Type B pancreatic cell (in vitro differentiated cells): ENCODE results near the gene MYO18B. TPM values are rescaled to one million over a fixed set of nuclear protein-coding genes. Genes with fewer than 3 reads are reported as not detected.

Source experiments
- DNase-seq: peaks from one replicate; pipeline ENCODE4 v3.0.0; 2021; ENCODE audit warnings: mixed read lengths; ENCODE audit not compliant: unreplicated experiment; ENCODE audit errors: extremely low spot score
- H3K27ac Mint-ChIP-seq: 2 replicates; pipeline ENCODE4 v1.8.0; 2021; ENCODE audit warnings: mild to moderate bottlenecking, mixed read lengths
- H3K27me3 Mint-ChIP-seq: 2 replicates; pipeline ENCODE4 v1.8.0; 2021; ENCODE audit warnings: mixed read lengths
- H3K36me3 Mint-ChIP-seq: 2 replicates; pipeline ENCODE4 v1.8.0; 2021; ENCODE audit warnings: mixed read lengths
- H3K4me1 Mint-ChIP-seq: one replicate; pipeline ENCODE4 v1.8.0; 2021; ENCODE audit warnings: mixed read lengths; ENCODE audit not compliant: unreplicated experiment
- H3K4me3 Mint-ChIP-seq: 2 replicates; pipeline ENCODE4 v1.8.0; 2021; ENCODE audit warnings: mild to moderate bottlenecking, mixed read lengths
- H3K9me3 Mint-ChIP-seq: 2 replicates; pipeline ENCODE4 v1.8.0; 2021; ENCODE audit warnings: mixed read lengths
- total RNA-seq: library from RNA; stranded (reverse); gene quantifications from 2 replicates; pipeline ENCODE4 v1.2.1, GENCODE V29; 2021; ENCODE audit warnings: low replicate concordance
- TF ChIP-seq, protein P1 (sequence below): fragments of 200-600 bp; sonication (generic); conservative IDR thresholded peaks from 2 replicates; pipeline ENCODE4 v1.5.0; 2021; ENCODE audit warnings: antibody characterized with exemption, mild to moderate bottlenecking

The MYO18B gene
- total RNA-seq, 1 donor from 2014 or later, result 0.10 TPM

DNA sequence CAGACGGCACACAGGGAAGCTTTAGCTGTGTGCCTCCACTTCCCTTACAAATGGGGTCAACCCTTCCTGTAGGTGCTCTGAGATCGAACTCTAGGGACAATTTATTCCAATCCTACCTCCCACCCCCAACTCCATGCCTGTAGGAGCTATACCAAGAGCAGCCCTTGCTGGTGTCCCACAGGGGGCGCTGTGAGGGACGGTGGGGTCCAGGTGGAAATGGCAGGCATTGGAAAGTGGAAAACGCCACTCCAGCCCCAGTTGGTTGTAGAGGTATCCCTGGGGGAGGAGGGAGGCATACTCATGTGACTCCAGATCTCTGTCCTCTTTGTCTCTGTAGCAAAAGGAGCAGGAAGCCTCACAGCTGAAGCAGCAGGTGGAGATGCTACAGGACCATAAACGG lies 161.3 kb downstream of the MYO18B start:
- no peaks in the 10 kb centered on the region for H3K36me3 Mint-ChIP-seq
- H3K9me3 Mint-ChIP-seq, result peaks cover 6% of the 10 kb centered on the region
- no peak overlapping the region for H3K4me3 Mint-ChIP-seq
- no peaks in the 10 kb centered on the region for H3K4me1 Mint-ChIP-seq
- no peak overlapping the region for H3K27ac Mint-ChIP-seq
- H3K27me3 Mint-ChIP-seq, result peaks cover 17% of the 10 kb centered on the region
- DNase-seq, result no peak
- TF ChIP-seq, protein P1, sequence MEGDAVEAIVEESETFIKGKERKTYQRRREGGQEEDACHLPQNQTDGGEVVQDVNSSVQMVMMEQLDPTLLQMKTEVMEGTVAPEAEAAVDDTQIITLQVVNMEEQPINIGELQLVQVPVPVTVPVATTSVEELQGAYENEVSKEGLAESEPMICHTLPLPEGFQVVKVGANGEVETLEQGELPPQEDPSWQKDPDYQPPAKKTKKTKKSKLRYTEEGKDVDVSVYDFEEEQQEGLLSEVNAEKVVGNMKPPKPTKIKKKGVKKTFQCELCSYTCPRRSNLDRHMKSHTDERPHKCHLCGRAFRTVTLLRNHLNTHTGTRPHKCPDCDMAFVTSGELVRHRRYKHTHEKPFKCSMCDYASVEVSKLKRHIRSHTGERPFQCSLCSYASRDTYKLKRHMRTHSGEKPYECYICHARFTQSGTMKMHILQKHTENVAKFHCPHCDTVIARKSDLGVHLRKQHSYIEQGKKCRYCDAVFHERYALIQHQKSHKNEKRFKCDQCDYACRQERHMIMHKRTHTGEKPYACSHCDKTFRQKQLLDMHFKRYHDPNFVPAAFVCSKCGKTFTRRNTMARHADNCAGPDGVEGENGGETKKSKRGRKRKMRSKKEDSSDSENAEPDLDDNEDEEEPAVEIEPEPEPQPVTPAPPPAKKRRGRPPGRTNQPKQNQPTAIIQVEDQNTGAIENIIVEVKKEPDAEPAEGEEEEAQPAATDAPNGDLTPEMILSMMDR, result peak; percentile 62

DNA sequence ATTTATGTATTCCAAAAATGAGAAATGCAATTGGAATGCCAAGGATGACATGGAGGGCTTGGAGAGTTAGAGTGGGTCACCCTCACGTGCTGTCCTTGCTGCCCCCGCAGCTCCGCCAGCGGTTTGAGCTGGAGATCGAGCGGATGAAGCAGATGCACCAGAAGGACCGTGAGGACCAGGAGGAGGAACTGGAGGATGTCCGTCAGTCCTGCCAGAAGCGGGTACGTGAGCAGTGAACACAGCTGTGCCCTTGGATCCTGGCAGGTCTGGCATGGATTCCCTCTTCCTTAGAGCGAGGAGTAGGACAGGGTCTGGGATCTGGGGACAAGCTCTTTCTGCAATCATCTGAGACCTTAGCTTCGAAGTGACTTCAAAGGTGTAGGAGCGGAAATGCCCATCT lies 166.2 kb downstream of the MYO18B start:
- Mint-ChIP-seq H3K4me3 (no peak overlapping the region), H3K4me1 (no peaks in the 10 kb centered on the region), H3K27ac (no peak overlapping the region), H3K27me3 (peaks cover 47% of the 10 kb centered on the region), H3K9me3 (peaks cover 6% of the 10 kb centered on the region), H3K36me3 (no peaks in the 10 kb centered on the region)
- DNase-seq, result peak; percentile 43
- TF ChIP-seq, protein P1, result no peak

DNA sequence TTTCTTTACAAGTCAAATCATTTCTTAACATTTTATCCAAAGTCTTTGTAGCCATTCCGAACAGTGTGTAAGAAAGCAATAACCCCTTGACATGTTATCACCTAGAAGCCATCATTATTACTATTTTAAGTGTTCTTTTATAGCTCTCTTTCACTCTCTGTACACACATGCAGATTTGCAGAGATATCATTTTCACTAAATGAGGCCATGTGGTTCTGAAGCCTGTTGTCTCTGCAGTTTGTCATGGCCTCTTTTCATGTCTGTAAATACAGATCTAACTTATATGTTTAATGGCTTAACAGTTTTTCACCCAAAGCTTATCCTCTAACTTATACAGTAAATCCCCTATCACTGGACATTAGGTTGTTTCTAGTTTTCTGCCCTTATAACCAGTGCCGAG lies 166.8 kb downstream of the MYO18B start:
- Mint-ChIP-seq H3K27ac (no peak overlapping the region), H3K9me3 (peaks cover 6% of the 10 kb centered on the region), H3K4me3 (no peak overlapping the region), H3K27me3 (peaks cover 51% of the 10 kb centered on the region), H3K36me3 (no peaks in the 10 kb centered on the region), H3K4me1 (no peaks in the 10 kb centered on the region)
- DNase-seq, result no peak
- TF ChIP-seq, protein P1, result no peak

DNA sequence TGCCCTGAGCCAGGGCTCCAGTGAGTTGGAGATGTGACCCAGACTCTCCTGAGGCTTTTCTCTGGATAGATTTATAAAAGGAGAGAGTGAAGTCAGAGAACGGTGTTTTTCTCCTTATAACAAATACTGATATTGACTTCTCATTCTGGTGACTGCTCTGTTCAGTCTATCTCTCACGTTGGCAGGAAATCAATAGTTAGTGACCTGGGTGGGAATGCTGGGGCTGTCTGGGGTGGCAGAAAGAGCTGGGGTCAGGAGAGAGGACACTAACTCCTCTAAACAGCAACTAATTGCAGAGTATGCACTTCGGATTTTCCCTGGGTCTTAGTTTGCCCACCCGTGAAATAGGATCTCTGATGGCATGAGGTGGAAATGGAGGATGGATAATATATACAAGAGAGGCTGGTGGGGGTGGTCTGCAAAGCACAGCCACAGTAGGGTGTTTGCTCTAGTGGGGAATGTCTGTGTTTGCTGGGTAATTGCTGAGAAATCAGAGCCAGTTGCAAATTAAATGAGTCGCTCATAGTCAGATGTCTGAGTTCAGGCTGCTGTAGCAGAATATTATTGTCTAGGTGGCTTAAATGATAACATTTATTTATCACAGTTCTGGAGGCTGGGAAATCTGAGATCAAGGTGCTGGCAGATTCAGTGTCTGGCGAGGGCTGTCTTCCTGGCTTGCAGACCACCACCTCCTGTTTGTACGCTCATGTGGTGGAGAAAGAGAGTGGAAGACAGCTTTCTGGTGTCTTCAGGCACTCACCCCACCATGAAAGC lies 167.8 kb downstream of the MYO18B start:
- Mint-ChIP-seq H3K4me1 (no peaks in the 10 kb centered on the region), H3K9me3 (peaks cover 6% of the 10 kb centered on the region), H3K27me3 (peaks cover 47% of the 10 kb centered on the region), H3K36me3 (no peaks in the 10 kb centered on the region), H3K27ac (no peak overlapping the region), H3K4me3 (no peak overlapping the region)
- TF ChIP-seq, protein P1, result no peak
- peak; percentile 8 for DNase-seq

DNA sequence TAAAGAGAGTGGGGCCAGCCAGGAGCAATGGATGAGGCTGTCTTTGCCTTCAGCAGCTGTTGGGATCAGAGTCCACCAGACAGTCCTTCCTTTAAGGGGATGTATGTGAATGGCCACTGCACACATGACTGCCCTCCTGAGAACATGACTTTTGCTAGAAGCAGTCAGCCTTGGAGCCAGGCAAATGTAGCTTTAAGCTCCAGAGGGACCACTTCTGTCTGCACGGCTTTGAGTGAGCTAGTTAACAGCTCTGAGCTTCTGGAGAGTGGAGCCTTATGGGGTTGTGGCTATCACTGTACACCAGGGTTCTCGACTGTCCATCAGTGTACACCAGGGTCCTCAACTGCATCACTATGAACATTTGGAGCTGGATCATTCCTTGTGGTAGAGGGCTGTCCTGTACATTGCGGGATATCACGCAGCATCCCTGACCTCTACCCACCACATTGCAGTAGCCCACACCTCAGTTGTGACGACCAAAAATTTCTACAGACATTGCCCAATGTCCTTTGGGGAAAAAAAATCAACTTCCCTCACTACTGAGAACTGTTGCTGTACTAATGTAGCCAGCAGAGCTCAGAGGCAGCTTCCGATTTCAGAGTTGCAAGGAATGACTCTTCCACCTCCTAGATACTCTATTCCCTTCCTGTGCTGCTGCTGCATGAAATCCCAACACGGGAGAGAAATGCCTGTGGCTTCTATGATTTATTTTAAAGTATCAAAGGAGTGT lies 169.4 kb downstream of the MYO18B start:
- peaks cover 6% of the 10 kb centered on the region for H3K9me3 Mint-ChIP-seq
- H3K27me3 Mint-ChIP-seq, result peaks cover 43% of the 10 kb centered on the region
- H3K4me1 Mint-ChIP-seq, result no peaks in the 10 kb centered on the region
- no peak overlapping the region for H3K4me3 Mint-ChIP-seq
- TF ChIP-seq, protein P1, result no peak
- DNase-seq, result no peak
- no peak overlapping the region for H3K27ac Mint-ChIP-seq
- H3K36me3 Mint-ChIP-seq, result no peaks in the 10 kb centered on the region
